Lung (tissue), 12 donors: ENCODE results near the gene ORC3. TPM values are rescaled to one million over a fixed set of nuclear protein-coding genes. Genes with fewer than 3 reads are reported as not detected.

Experiments
- ATAC-seq: fragments of 200-7000 bp; cut with Tn5 transposase; one replicate; pipeline ENCODE4 v1.9.1; 2020; ENCODE audit warnings: moderate number of reproducible peaks; ENCODE audit not compliant: insufficient read depth, low FRiP score
- DNase-seq, 3 donors: peaks; one replicate each; pipeline ENCODE4 v3.0.0-alpha.2; 2013 to 2017
- H3K27ac ChIP-seq, 2 donors: one replicate each; pipeline ENCODE4 v1.5.1; 2013; ENCODE audit warnings: mild to moderate bottlenecking in 2 of 2, moderate library complexity in 2 of 2, control low read depth in 1 of 2, inconsistent platforms in 1 of 2, low read depth in 1 of 2, low read length in 1 of 2
- H3K27me3 ChIP-seq, 3 donors: one replicate each; pipeline ENCODE4 v1.5.1; 2013; ENCODE audit warnings: low read length in 2 of 3; ENCODE audit not compliant: control insufficient read depth in 3 of 3, insufficient read depth in 3 of 3
- H3K36me3 ChIP-seq, 4 donors: one replicate each; pipeline ENCODE4 v1.5.1; 2013; ENCODE audit warnings: low read length in 4 of 4, mild to moderate bottlenecking in 1 of 4, moderate library complexity in 1 of 4; ENCODE audit not compliant: control insufficient read depth in 4 of 4, insufficient read depth in 4 of 4
- H3K4me1 ChIP-seq, 5 donors: one replicate each; pipeline ENCODE4 v1.5.1; 2013; ENCODE audit warnings: low read length in 5 of 5, mild to moderate bottlenecking in 2 of 5, moderate library complexity in 1 of 5; ENCODE audit not compliant: control insufficient read depth in 5 of 5, insufficient read depth in 5 of 5
- H3K4me3 ChIP-seq: one replicate; pipeline ENCODE4 v1.5.1; 2013; ENCODE audit warnings: mild to moderate bottlenecking, control low read depth, moderate library complexity
- H3K9ac ChIP-seq, 2 donors: one replicate each; pipeline ENCODE4 v1.5.1; 2013; ENCODE audit warnings: low read length in 2 of 2, control low read depth in 1 of 2; ENCODE audit not compliant: insufficient read depth in 1 of 2
- H3K9me3 ChIP-seq, 4 donors: one replicate each; pipeline ENCODE4 v1.5.1; 2013; ENCODE audit warnings: low read length in 3 of 4, mild to moderate bottlenecking in 1 of 4, moderate library complexity in 1 of 4; ENCODE audit not compliant: control insufficient read depth in 4 of 4, insufficient read depth in 3 of 4
- CTCF ChIP-seq: IDR thresholded peaks from 2 replicates; pipeline ENCODE4 v1.5.1; 2012; ENCODE audit warnings: mild to moderate bottlenecking; ENCODE audit errors: control extremely low read depth, extremely low read depth
- WGBS, 2 donors: extraction: QIAGEN DNeasy Blood & Tissue Kit; methylation state at CpG; one replicate each; pipeline ENCODE4 v1.1.7; 2013; 5-methylcytosine and 5-hydroxymethylcytosine counted together
- polyA plus RNA-seq, 2 donors: library from polyadenylated mRNA; stranded (reverse); fragments of 200-250 nt; gene quantifications; one replicate each; pipeline ENCODE4 v1.2.1, GENCODE V29; 2013
- total RNA-seq, 2 donors: library from RNA; depleted of rRNA in 1 of 2; stranded (reverse); fragments of >200 nt in 1 of 2; gene quantifications; one replicate each; pipeline ENCODE4 v1.2.1, GENCODE V29; 2014 to 2021
- donor health status: control.
- donor health status: control.
- donor health status: Bipolar disorder and iron deficiency.
- donor health status: healthy.
- donor health status: DM: yes; HTN: yes; CAD: no.

ORC3 gene
- total and polyA plus RNA-seq, 4 donors = 12.0 to 30.3 (median 16.8) TPM

DNA sequence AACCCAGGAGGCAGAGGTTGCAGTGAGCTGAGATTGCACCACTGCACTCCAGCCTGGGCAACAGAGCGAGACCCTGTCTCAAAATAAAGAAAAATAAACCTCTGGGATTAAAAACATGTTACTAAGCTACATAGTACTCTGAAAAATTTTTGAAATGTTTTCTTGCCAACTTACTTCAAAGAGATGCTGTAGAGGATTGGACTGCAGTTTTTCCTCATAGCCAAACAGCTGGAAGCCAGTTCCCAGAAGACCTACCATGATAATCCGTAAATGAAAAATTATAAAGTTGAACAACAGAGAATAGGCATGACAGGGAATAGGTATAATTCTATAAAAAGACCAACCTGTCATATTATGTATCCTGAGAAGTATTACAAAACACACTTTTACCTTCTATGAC is 48.2 kb upstream of the ORC3 start:
- no peaks in the 10 kb centered on the region for H3K4me1 ChIP-seq
- H3K4me3 ChIP-seq = no peak overlapping the region
- TF ChIP-seq CTCF = no peak
- no peak for ATAC-seq
- H3K27me3 ChIP-seq = no peaks in the 10 kb centered on the region
- H3K9ac ChIP-seq = no peak overlapping the region
- H3K36me3 ChIP-seq = peaks cover 9 to 27% (median 16%) of the 10 kb centered on the region in 4 donors
- H3K27ac ChIP-seq = no peak overlapping the region
- DNase-seq = no peak
- WGBS, 2 donors = 83 to 94% methylated on average over 2 of the region's 2 CpGs
- H3K9me3 ChIP-seq = peaks cover 0 to 2% (median 0%) of the 10 kb centered on the region in 4 donors

DNA sequence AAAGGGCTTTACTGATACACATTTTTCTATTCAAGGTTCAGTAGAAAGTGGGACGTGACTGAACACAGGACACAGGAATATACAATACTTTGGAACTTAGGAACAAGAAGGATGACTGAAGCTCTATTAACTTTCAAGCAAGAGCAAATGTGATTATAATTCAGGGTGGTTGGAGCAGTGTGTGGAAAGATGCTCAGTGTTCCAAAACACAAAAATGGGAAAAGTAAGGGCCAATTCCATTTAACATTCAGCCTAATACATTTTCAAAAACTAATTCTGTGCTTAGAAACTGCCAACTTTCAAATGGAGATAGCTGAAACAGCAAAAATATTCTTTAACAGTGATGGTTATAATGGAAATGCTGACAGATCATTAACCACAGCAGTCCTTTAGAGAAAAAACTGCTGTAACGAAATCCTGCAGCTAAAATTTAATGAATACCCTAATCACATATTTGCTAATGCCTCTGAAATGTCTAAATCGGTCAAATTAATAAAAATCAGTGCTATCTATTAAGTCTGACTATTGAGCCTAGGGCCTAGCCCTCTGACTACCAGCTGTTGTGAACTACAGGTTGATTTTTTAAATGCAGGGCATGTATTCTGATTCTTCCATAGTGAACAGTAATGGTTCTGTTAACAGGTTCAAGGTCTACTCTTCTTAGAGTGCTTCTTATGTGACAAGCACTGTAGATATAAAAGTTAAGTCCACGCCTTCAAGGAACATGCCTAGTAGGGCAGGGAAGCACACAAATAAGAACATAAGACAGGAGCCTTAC is 46.0 kb upstream of the ORC3 start:
- Histone ChIP-seq H3K4me1 (no peaks in the 10 kb centered on the region), H3K4me3 (no peak overlapping the region), H3K36me3 (peaks cover 9 to 31% (median 17%) of the 10 kb centered on the region in 4 donors), H3K27ac (no peak overlapping the region), H3K9ac (no peak overlapping the region), H3K27me3 (no peaks in the 10 kb centered on the region), H3K9me3 (peaks cover 0 to 2% (median 0%) of the 10 kb centered on the region in 4 donors)
- no peak for TF ChIP-seq CTCF
- ATAC-seq (no peak), DNase-seq (no peak)
- WGBS, 2 donors = 93 to 94% methylated on average over 4 of the region's 4 CpGs

GRCh38 chr6:87544474-87544735 is 45.5 kb upstream of the ORC3 start:
- H3K36me3 ChIP-seq = peaks cover 9 to 27% (median 14%) of the 10 kb centered on the region in 4 donors
- no peak overlapping the region for H3K4me3 ChIP-seq
- no peaks in the 10 kb centered on the region for H3K27me3 ChIP-seq
- H3K9ac ChIP-seq = no peak overlapping the region
- ATAC-seq (no peak), DNase-seq (no peak)
- H3K9me3 ChIP-seq = peaks cover 0 to 2% (median 0%) of the 10 kb centered on the region in 4 donors
- no peak for TF ChIP-seq CTCF
- H3K27ac ChIP-seq = no peak overlapping the region
- 64 to 71% methylated on average over 1 of the region's 1 CpG for WGBS, 2 donors
- no peaks in the 10 kb centered on the region for H3K4me1 ChIP-seq

GRCh38 chr6:87551799-87552198 is 38.1 kb upstream of the ORC3 start:
- H3K27me3 ChIP-seq = no peaks in the 10 kb centered on the region
- WGBS, 2 donors = 75 to 86% methylated on average over 2 of the region's 2 CpGs
- peaks cover 6 to 25% (median 14%) of the 10 kb centered on the region in 4 donors for H3K36me3 ChIP-seq
- H3K4me3 ChIP-seq = no peak overlapping the region
- no peaks in the 10 kb centered on the region for H3K9me3 ChIP-seq
- no peak overlapping the region for H3K9ac ChIP-seq
- ATAC-seq = no peak
- no peak for DNase-seq
- no peak overlapping the region for H3K27ac ChIP-seq
- no peaks in the 10 kb centered on the region for H3K4me1 ChIP-seq
- TF ChIP-seq CTCF = no peak
